ENCODE results near the gene PAGE2B. TPM values are rescaled to one million over a fixed set of nuclear protein-coding genes. Genes with fewer than 3 reads are reported as not detected.

The PAGE2B gene
- total RNA-seq, 1 experiment from 2014 or later, result 0.94 TPM

- TF ChIP-seq ZNF219 (CRISPR knock-in tag; IDR thresholded peaks at IDR 0.05; ENCODE audit: borderline replicate concordance), result no peak
- TF ChIP-seq EMX1 (CRISPR knock-in tag; IDR thresholded peaks at IDR 0.05), result no peak
- no peak for TF ChIP-seq CTCF (IDR thresholded peaks at IDR 0.05)
- no peak for TF ChIP-seq USF1 (CRISPR knock-in tag; IDR thresholded peaks at IDR 0.05)
- TF ChIP-seq IRF2 (CRISPR knock-in tag; IDR thresholded peaks at IDR 0.05; ENCODE audit: borderline replicate concordance, low read depth), result no peak
- no peak for TF ChIP-seq E2F5 (CRISPR knock-in tag; IDR thresholded peaks at IDR 0.05)
- no peak for TF ChIP-seq TCF7 (CRISPR knock-in tag; IDR thresholded peaks at IDR 0.05; ENCODE audit: low read depth)
- no peak for TF ChIP-seq ETV6 (CRISPR knock-in tag; IDR thresholded peaks at IDR 0.05)
- TF ChIP-seq NR2C2 (CRISPR knock-in tag; IDR thresholded peaks at IDR 0.05), result no peak
Observed at GRCh38 chrX:55033429-55033828, 41.4 kb upstream of the PAGE2B start (continued).

- DNase-seq (ENCODE audit: low spot score), result no peak
- CTCF ChIA-PET, result no interaction called here
- peaks cover 15% of the 10 kb centered on the region for H3K9me3 Mint-ChIP-seq
- H3K36me3 Mint-ChIP-seq, result no peaks in the 10 kb centered on the region
- POLR2A ChIA-PET, result no interaction called here
- H3K27me3 Mint-ChIP-seq (ENCODE audit: low read depth), result no peaks in the 10 kb centered on the region; the same call in 1 of the 2 replicates
- H3K4me1 Mint-ChIP-seq, result no peaks in the 10 kb centered on the region
- H3K27ac Mint-ChIP-seq, result no peak overlapping the region
- no peak for ATAC-seq
- TF ChIP-seq STAT6 (CRISPR knock-in tag; conservative IDR thresholded peaks at IDR 0.05; ENCODE audit: low read depth) (no peak), TCF7 (CRISPR knock-in tag; IDR thresholded peaks at IDR 0.05; ENCODE audit: low read depth) (no peak), ZNF263 (CRISPR knock-in tag; IDR thresholded peaks at IDR 0.05; ENCODE audit: low read depth) (no peak), E2F5 (CRISPR knock-in tag; IDR thresholded peaks at IDR 0.05) (no peak), FOXK1 (CRISPR knock-in tag; IDR thresholded peaks at IDR 0.05) (no peak), CREM (CRISPR knock-in tag; IDR thresholded peaks at IDR 0.05) (no peak), TP53 (CRISPR knock-in tag; IDR thresholded peaks at IDR 0.05) (no peak), CREB1 (CRISPR knock-in tag; IDR thresholded peaks at IDR 0.05) (no peak), SMAD4 (CRISPR knock-in tag; IDR thresholded peaks at IDR 0.05) (no peak), ESRRA (CRISPR knock-in tag; IDR thresholded peaks at IDR 0.05; ENCODE audit: borderline replicate concordance) (no peak), KAT7 (CRISPR knock-in tag; IDR thresholded peaks at IDR 0.05; ENCODE audit: borderline replicate concordance) (no peak), CBFB (CRISPR knock-in tag; IDR thresholded peaks at IDR 0.05; ENCODE audit: low read depth) (no peak), NR3C1 (CRISPR knock-in tag; conservative IDR thresholded peaks at IDR 0.05; ENCODE audit: low read depth) (no peak), MYBL2 (CRISPR knock-in tag; IDR thresholded peaks at IDR 0.05) (no peak), ZNF317 (CRISPR knock-in tag; IDR thresholded peaks at IDR 0.05; ENCODE audit: borderline replicate concordance, low read depth) (no peak), MAX (CRISPR knock-in tag; IDR thresholded peaks at IDR 0.05) (no peak), SMAD3 (CRISPR knock-in tag; IDR thresholded peaks at IDR 0.05; ENCODE audit: borderline replicate concordance) (no peak), HMGXB4 (CRISPR knock-in tag; IDR thresholded peaks at IDR 0.05) (no peak)
- no peak overlapping the region for H3K4me3 Mint-ChIP-seq
Observed at GRCh38 chrX:55039471-55039870, 35.4 kb upstream of the PAGE2B start.

Data from WTC11 (cell line).